NCI-H1417 treated with DMSO at 0.1 percent for 48 hours (cell line): ENCODE results near the gene KDR.

Experiments
- DNase-seq: peaks from one replicate; lab custom pipeline; 2025; lab: John Stamatoyannopoulos, UW

Gene KDR

DNA sequence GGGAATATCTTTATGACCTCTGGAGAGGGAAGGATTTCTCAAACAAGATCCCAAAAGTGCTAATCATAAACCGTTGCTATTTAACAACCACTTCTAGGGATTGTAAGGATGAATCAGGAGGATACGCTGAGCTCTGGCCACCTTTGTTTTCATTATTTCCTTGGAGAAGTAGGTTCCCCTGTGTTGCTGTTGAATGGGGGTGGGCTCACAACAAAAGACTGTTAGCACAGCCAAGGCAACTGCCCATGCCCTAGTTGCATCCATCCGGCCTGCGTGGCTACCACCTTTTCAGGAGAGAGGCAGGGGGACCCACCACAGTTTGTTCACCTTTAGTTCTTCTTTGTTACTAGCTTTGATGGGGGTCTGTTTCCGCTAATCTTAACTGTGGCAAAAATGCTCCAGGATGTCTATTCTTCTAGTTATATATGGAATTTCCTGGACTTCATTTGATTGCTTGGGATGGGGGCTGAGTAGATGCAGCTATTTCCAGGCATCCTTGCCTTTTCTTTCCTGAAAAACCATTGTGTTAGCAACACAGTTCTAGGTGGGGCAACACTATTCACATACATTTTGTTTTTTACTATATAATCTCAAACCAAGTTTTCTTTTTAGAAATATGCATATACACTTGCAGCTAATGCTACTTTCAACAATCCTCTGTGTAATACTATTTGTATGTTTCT, 95.4 kb downstream of the KDR start:
- no peak for DNase-seq

DNA sequence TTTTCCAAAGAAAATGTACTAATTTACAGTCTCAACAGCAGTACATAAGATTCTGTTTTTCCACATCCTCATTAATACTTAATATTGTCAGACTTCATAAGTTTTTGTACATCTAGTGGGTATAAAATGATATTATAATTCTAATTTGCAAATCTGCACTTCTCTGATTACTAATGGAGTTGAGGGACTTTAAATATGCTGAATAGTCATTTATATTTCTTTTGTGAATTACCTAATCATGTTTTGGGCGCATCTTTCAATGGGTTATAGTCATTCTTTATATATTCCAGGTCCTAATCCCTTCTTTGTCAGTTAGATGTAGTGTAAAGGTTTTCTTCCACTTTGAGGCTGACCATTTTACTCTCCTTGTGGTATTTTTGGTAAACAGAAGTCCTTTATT, 96.1 kb downstream of the KDR start:
- no peak for DNase-seq
